NCI-H774 (cell line): ENCODE results near the gene GALNT9.
"Not testable (repeated sequence)": the region's sequence is repeated elsewhere in the genome, so short reads cannot be mapped to it uniquely, and the experiment has no call there.

ENCODE experiments used
- DNase-seq: peaks from one replicate; lab custom pipeline; 2025; lab: John Stamatoyannopoulos, UW

GALNT9 gene

DNA sequence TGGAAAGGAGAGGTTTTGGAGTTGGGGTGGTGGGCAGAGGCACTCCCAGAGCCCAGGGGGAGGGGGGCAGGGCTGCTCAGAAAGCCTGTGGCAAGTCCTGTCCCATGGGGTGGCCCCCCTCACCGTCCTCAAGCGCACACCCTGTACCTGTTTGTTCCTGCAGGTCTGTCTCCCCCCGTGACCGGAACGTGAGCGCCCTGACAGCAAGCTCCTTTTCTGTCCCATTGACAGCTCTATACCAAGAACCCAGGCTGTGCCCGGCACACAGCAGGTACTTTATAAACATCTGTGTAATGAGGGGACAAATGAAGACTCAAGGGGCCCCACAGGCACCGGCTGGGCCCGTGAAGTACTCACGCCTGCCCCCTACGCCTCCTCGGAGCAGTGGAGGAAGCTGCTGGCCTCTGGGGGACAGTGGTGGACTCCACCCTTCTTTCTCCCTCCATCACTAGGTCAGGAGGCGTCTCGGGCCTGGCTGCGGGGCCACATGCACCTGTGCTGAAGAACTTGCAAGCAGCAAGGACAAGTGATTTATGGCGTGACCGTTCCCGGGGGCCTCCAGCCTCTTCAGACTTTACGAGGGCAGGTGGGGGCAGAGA, 65.8 kb downstream of the GALNT9 start:
- DNase-seq, result no peak

DNA sequence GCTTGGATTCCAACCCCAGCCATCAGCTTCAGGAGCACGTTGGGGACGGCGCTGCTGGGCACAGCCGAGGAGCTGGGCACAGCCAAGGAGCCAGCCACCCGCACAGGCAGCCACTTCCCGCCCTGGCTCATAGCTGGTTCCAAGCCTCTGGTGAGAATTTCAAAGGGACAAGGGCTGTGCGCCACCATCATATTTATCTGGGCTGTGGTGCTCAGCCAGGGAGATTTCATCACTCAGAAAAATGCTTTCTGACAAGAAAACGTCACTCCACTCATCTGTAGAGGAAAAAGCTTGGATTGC, 66.4 kb downstream of the GALNT9 start:
- DNase-seq, result no peak

DNA sequence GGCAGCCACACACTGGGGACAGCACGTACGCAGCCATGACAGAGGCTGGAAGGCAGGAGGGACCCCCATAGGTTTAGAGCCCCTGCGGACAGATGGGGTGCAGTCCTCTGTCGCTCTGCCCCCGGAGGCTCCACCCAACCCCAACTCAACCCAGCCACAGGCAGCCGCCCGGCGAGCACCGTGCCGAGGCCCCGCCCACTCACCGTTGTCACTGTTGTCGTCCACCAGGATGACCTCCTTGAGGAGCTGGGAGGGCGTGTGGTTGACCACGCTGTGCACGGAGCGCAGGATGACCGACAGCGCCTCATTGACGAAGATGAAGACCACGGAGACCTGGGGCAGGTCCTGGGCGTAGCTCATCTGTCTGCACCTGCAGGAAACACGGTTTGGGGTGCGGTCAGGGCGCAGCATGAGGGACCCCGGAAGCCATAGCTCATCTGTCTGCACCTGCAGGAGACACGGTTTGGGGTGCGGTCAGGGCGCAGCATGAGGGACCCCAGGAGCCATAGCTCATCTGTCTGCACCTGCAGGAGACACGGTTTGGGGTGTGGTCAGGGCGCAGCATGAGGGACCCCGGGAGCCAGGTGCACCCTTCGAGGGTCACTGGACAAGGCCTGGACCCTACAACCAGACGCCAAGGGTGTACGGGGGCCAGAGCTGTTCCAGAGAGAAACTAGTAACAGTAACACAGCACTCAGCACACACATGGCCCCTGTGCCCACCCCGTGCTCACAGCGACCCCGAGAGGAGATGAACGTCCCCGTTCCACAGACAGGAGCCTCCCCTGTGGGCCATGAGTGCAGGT, 66.9 kb downstream of the GALNT9 start:
- DNase-seq, result no peak

DNA sequence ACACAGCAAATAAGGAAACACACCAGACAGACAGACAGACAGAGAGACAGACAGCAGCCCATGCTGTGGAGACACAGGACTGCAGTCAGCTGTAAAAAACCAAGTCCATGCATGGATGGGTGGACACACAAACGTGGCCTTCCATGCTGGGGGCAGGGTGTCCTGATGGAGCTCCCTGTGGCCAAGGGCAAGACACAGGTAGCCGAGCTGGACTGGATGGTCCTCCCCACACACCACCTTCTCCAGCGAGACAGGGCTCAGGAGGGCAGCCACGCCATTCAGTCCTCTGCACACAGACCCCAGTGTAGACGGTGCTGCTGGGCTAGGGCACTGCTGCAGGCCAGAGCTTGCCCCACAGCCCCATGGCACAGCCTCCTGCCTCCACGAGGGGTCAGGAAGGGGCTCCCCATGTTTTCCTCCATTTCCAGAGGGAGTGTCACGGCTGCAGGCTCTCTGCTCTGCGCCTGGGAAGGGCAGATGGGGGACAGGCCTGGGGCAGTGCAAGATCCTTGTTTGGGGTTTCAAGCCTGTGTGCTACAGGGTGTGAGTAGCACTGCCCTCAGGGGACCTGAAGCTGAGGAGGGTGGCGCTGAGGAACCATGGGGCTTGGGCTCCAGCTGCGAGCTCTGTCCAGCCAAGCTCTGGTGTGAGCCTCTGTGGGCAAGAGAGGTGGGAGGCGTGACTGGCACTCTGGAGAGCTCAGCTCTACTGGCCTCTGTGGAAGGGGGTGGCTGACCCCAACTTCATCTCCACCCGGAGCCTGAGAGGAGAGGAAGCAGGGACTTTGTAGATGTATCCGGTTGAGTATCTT, 67.9 kb downstream of the GALNT9 start:
- DNase-seq, result no peak

DNA sequence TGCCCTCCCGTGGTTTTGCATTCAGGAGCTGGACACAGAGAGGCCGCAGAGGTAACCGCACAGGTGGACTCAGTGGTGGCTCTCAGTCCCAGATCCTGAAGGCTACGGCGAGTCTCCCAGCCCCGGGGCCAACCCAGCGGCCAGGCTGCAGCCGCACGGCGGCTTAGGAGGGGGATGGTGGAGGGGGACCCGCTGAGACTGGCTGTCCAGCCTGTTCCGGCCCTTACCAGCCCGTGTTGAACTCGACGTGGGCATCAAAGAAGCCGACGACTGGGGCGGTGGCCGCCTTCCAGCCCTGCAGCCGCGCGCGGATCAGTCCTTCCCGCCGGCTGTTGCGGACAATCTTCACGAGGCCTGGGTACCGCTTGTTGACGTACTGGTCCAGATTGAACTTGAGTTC, 68.7 kb downstream of the GALNT9 start:
- DNase-seq, result no peak

DNA sequence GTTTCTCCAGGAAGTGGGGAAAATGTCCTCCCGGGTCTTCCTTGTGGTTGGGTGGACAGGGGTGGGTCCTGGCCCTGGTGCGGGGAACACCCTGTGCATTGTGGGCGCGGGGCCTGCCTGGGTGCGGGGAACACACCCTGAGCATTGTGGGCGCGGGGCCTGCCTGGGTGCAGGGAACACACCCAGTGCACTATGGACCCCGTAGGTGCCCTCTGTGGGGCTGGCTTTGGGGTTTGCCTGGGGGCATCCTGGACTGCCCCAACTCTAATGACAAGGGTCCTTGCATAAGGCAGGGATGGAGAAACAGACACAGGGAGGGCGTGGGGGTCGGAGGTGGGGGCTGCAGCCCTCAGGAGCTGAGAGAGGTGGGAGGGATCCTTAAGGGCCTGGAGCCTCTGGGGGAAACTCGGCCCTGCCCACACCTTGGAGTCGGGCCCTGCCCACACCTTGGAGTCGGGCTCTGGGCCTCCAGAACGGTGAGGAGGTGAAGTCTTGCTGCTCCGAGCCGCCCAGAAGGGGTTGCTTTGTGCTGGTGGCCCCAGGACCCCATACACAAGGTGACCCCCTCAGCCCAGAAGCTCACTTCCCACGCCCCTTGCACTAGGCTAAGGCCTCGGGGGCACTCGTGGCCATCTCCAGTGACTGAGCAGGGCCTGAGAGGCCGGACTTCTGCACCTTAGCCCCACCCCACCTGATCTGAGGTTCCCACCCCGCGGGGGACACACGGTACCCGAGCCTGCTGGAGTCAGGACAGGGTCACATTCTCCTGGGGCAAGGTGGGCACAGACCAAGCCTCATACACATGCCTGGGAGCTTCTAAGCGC, 69.3 kb downstream of the GALNT9 start:
- DNase-seq, result no peak

DNA sequence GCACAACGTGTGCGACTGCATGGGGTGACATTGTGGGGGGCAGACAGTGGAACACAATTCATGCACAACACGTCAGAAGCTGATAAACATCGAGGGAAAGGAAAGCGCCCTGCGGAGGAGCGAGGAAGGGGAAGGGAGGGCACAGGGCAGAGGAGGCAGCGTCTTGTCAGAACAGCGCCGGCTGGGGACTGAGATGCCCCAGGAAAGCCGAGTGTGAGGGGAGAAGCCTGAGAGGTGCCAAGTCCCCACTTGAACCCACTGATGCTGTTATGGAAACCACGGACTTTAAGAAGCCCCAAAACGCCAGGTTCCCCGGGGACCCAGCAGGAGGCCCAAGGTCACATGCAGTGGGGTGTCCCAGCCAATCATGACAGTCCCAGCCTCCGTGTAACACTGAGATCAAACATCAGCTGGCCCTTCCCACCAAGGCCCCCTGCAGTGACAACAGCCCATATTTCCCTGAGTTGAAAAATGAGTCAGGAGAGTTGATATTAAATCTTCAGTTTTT, 70.0 kb downstream of the GALNT9 start:
- DNase-seq, result no peak

DNA sequence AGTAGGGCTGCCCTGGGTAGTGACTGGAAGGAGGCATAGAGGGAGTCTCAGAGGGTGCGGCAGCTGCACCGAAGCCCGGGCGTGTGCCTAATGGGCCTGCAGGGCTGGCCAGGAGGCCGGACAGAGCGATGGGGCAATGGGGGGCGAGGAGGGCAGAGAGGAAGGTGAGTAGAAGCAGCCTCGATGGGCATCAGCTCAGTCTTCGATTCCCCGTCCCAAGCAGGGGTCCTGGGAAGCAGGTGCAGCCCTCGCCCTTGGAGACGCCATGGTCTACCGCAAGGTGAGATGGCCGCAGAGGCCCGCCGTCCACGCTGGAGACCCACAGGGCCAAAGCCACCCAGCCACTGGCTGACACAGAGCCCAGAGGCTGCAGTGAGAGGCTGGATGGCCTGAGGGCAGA, 70.8 kb downstream of the GALNT9 start:
- no peak for DNase-seq

DNA sequence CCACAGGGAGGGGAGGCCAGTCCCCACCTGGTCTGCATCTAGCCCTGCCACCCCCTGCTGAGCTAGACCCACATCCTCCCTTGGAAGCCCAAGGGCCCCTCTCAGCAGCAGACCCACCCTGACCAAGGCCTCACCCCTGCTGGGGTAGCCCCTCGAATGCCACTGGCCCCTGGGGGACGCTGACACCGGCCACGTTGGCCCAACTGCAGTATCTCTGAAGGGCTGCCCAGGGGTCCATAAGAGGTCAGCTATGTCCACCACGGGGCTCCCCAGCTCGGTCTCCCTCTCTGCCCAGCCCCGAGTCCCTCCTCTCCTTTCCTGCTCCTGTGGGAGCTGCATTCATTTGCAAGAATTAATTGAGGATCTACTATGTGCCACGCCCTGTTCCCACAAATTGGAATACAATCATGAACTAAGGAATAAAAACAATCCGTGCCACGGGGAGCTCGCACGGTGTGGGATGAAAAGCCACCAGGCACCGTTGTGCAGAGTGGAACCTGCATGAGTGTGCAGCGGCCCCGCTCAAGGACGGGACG, 71.4 kb downstream of the GALNT9 start:
- DNase-seq, result no peak

DNA sequence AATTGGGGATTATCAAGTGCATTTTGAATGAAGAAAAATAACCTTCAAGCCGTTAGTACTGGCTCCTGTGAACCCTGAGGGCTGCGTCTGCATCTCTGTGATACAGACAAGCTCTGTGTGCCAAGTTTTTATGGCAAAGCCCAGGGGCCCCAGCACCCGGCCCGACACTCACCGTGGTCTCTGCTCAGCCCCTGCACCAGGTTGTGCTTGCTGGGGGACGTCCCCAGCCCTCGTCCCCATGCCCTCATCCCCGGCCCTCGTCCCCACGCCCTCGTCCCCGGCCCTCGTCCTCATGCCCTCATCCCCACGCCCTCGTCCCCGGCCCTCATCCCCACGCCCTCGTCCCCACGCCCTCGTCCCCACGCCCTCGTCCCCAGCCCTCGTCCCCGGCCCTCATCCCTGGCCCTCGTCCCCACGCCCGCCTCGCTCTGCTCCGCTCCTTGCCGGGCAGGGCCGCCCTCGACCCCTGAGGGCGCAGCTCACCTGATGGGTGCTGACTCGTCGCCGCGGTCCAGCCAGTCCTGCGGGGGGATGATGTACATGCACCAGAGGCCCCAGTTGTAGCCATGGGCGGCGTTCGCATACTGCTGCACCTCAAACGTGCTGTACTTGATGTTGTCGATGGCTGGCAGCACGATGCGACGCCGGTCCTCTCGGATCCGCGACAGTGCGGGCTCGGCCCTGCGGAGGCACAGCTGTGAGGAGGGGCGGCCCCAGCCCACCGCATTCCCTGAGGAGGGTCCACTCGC, 72.0 kb downstream of the GALNT9 start:
- DNase-seq, result no peak

DNA sequence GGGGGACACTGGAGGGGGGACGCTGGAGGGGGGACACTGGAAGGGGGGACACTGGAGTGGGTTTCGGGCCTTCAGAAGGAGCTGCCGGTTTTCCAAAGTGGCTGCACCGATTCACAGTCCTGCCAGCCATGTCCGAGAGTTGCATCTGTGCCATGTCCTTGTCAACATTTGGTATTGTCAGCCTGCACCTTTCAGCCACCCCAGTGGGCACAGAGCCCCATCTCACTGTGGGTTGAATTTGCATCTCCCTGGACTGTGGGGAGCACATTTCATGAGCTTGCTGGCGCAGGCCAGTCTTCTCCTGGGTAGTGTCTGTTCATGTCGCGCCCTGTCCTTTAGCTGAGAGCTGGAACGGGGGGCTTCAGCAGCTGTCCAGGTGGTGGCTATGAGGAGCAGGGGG, 72.7 kb downstream of the GALNT9 start:
- no peak for DNase-seq

DNA sequence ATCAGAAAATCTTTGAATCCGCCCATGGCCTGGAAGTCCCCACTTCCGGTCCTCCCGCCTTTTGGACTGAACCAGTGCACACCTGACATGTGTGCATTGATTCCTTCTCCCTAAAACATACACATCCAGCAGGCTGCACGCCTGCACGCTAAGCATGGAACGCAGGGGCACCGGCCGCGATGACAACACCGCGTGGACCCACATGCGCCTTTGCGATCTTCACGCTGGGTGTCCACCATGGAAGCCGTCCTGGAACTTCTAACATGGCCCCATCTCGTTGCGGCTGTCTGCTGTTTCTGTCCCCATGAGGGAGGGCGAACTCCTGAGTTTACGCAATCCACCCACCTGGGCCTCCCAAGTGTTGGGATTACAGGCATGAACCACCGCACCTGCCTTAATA, 73.7 kb downstream of the GALNT9 start:
- DNase-seq, result no peak

DNA sequence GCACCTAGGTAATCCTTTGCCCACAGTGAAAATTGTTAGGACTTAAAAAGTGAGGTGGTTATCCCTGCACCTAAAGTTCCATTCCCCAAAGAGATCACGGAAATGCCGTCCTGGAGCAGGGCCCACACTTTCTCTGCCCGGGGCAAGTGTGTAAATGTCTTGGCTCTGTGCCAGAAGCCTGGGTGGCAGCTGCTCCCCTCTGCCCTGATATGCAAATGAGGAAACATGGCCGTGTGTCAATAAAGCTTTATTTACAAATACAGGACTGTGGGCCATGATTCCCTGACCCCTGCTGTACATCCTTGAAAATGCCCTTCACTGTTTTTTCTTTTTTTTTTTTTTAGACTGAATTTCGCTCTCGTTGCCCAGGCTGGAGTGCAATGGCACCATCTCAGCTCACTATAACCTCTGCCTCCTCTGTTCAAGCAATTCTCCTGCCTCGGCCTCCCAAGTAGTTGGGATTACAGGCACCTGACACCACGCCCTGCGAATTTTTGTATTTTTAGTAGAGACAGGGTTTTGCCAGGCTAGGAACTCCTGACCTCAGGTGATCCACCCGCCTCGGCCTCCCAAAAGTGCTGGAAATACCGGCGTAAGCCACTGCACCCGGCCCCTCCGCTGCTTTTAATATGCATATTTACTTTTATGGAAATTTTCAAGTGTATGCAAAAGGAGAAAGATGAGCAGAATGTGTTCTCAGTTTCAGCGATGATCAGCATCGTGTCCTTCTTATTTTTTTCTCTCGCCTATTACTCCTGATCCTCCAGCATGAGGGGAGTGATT, 75.5 kb downstream of the GALNT9 start:
- peak; percentile 6 for DNase-seq

DNA sequence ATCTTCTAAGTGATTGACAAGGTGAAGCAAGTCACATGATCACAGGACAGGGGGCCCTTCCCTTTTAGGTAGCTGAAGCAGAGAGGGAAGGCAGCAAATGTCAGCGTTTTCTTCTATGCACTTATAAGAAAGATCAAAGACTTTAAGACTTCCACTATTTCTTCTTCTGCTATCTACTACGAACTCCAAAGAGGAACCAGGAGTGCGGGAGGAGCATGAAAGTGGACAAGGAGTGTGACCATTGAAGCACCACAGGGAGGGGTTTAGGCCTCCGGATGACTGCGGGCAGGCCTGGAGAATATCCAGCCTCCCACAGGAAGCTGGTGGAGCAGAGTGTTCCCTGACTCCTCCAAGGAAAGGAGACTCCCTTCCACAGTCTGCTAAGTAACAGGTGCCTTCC, 76.4 kb downstream of the GALNT9 start:
- not testable (repeated sequence) for DNase-seq

DNA sequence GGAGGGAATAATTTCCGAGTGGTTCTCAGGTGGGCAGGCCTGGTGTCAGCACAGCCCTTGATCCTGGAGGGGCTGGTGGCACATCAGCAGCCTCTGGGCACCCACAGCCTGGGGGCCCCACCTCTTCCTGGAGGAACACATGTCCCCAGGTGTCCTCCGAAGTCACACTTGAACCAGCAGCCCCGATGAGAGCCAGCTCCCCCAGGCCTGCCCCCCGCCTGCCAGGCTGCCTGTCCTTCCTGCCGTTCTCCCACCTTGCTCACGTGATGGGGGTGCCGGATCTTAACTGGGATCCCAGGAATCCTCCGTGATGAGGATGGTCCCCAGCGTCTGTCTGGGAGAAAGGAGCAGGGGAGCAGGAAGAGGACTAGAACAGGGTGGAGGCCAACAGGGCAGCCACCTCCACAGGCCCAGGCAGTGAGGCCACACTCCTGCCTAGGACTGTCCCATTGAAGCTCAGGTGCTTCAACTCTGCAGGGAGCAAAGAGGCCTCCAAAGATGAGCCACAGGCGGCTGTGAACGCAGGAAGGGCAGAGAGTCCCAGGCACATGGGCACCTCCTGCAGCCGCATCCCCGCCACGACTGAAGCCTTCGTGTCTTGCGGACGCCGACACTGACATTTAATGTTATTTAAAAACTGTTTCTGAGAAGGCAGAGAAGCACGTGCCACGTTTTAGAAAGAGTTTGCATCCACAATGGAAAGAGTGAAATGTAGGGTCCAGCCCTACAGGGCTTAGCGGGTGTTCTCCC, 77.5 kb downstream of the GALNT9 start:
- no peak for DNase-seq

DNA sequence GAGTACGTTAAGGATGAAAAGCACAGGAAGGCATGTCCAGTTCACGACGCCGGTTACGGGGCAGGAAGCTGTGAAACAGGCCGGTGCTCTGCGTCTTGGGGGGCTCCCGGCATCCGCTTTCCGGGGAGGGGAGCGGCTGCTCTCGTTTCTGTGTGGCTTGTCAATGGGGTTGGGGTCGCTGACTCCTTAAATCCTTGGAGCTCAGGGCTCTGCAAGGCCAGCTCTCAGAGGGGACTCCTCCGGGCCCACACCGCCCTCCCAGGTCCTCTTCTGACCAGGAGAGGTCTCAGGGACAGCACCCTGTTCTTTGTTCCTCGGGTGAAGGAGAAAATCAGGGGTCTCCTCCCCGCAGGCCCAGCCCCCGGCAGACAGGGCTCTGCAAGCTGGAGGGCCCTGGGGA, 78.1 kb downstream of the GALNT9 start:
- DNase-seq, result no peak

DNA sequence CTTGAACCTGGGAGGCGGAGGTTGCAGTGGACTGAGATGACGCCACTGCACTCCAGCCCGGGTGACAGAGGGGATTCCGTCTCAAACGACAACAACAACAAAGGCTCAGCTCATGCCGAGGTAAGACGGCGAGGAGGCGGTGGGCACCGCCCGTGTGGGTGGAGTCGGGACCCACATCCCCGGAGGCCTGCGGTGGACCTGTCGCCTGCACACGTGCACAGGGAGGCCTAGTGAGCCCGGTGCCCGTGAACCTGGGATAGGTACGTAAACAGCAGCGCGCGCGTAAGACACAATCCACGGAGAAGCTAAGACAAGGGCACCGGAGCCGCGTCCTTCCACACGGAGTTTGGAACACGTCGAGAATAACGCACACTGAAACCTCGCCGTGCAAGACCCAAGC, 78.7 kb downstream of the GALNT9 start:
- DNase-seq, result no peak

DNA sequence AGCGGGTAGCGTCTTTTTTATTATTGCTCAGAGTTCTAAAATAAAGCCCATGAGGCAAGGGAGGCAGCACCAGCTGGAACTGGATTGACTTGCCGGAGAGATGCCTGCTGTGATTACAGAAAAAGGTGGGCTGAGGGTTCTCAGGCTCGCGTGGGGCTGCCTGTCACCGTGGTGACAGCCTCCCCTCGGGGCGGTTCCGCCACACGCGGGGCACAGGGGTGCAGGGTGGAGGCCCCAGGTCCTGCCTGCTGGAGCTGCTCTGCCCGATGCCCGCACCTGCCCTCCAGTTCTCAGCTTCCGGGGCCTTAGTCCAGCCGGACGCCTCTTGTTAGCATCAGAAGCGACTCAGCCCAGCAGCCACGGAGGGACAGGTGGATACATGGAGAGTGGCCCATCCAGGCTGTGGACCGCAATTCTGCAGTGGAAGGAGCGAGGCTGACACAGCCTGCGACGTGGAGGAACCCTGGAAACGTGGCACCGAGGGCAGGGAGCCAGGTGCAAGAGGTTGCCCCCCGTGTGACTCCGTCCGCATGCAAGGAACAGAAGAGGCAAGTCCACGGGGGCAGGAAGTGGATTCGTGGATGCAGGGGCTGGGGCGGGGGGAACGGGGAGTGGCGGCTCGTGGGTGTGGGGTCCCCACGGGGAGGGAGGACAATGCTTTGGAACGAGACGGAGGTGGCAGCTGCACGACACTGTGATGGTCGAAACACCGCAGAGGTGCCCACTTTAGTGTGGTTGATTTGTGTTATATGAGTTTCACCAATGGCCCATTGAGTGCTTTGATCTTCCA, 79.5 kb downstream of the GALNT9 start:
- no peak for DNase-seq
